Type B pancreatic cell (in vitro differentiated cells): ENCODE data around the gene CGB5. TPM values are rescaled to one million over a fixed set of nuclear protein-coding genes. Genes with fewer than 3 reads are reported as not detected.

ENCODE experiments used
- DNase-seq: peaks from one replicate; pipeline ENCODE4 v3.0.0; 2021; ENCODE audit warnings: mixed read lengths; ENCODE audit not compliant: unreplicated experiment; ENCODE audit errors: extremely low spot score
- H3K27ac Mint-ChIP-seq: 2 replicates; pipeline ENCODE4 v1.8.0; 2021; ENCODE audit warnings: mild to moderate bottlenecking, mixed read lengths
- H3K27me3 Mint-ChIP-seq: 2 replicates; pipeline ENCODE4 v1.8.0; 2021; ENCODE audit warnings: mixed read lengths
- H3K36me3 Mint-ChIP-seq: 2 replicates; pipeline ENCODE4 v1.8.0; 2021; ENCODE audit warnings: mixed read lengths
- H3K4me1 Mint-ChIP-seq: one replicate; pipeline ENCODE4 v1.8.0; 2021; ENCODE audit warnings: mixed read lengths; ENCODE audit not compliant: unreplicated experiment
- H3K4me3 Mint-ChIP-seq: 2 replicates; pipeline ENCODE4 v1.8.0; 2021; ENCODE audit warnings: mild to moderate bottlenecking, mixed read lengths
- H3K9me3 Mint-ChIP-seq: 2 replicates; pipeline ENCODE4 v1.8.0; 2021; ENCODE audit warnings: mixed read lengths
- CTCF ChIP-seq: fragments of 200-600 bp; sonication (generic); conservative IDR thresholded peaks from 2 replicates; pipeline ENCODE4 v1.5.0; 2021; ENCODE audit warnings: antibody characterized with exemption, mild to moderate bottlenecking
- total RNA-seq: library from RNA; stranded (reverse); gene quantifications from 2 replicates; pipeline ENCODE4 v1.2.1, GENCODE V29; 2021; ENCODE audit warnings: low replicate concordance

The CGB5 gene
- total RNA-seq, 1 donor from 2014 or later = not detected

DNA sequence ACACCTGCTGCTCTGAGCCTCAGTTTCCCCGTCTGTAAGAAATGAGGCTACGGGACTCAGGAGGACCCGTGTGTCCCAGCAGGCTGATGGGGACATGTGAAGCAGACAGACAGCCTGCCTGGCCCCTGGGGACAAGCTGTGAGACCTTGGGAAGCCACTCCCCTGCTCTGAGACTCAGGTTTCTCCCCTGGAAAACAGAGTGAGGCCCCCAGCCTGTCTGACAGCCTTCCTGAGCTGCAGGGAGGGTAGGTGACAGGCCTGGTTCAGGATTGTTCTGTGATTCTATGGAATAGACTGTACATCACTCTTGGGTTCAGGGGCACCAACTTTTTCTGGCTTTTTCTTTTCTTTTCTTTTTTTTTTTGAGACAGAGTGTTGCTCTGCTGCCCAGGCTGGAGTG is 23.9 kb downstream of the CGB5 start:
- no peak for TF ChIP-seq CTCF
- H3K9me3 Mint-ChIP-seq = peaks cover 10% of the 10 kb centered on the region
- H3K4me3 Mint-ChIP-seq = no peak overlapping the region
- DNase-seq = no peak
- peak overlapping the region; percentile 4 for H3K27ac Mint-ChIP-seq
- H3K4me1 Mint-ChIP-seq = peaks cover 20% of the 10 kb centered on the region
- peaks cover 58% of the 10 kb centered on the region for H3K27me3 Mint-ChIP-seq
- no peaks in the 10 kb centered on the region for H3K36me3 Mint-ChIP-seq

- DNase-seq = no peak
- H3K4me1 Mint-ChIP-seq = peaks cover 30% of the 10 kb centered on the region
- peaks cover 10% of the 10 kb centered on the region for H3K9me3 Mint-ChIP-seq
- no peak overlapping the region for H3K4me3 Mint-ChIP-seq
- H3K36me3 Mint-ChIP-seq = no peaks in the 10 kb centered on the region
- H3K27me3 Mint-ChIP-seq = peaks cover 73% of the 10 kb centered on the region
- TF ChIP-seq CTCF = no peak
- no peak overlapping the region for H3K27ac Mint-ChIP-seq
These were observed 25.4 kb downstream of the CGB5 start for GRCh38 chr19:49069026-49069425.

GRCh38 chr19:49070416-49070815 is 26.8 kb downstream of the CGB5 start:
- peaks cover 10% of the 10 kb centered on the region for H3K9me3 Mint-ChIP-seq
- no peak for TF ChIP-seq CTCF
- DNase-seq = no peak
- peaks cover 80% of the 10 kb centered on the region for H3K27me3 Mint-ChIP-seq
- no peaks in the 10 kb centered on the region for H3K36me3 Mint-ChIP-seq
- no peak overlapping the region for H3K4me3 Mint-ChIP-seq
- H3K4me1 Mint-ChIP-seq = peaks cover 29% of the 10 kb centered on the region
- no peak overlapping the region for H3K27ac Mint-ChIP-seq

DNA sequence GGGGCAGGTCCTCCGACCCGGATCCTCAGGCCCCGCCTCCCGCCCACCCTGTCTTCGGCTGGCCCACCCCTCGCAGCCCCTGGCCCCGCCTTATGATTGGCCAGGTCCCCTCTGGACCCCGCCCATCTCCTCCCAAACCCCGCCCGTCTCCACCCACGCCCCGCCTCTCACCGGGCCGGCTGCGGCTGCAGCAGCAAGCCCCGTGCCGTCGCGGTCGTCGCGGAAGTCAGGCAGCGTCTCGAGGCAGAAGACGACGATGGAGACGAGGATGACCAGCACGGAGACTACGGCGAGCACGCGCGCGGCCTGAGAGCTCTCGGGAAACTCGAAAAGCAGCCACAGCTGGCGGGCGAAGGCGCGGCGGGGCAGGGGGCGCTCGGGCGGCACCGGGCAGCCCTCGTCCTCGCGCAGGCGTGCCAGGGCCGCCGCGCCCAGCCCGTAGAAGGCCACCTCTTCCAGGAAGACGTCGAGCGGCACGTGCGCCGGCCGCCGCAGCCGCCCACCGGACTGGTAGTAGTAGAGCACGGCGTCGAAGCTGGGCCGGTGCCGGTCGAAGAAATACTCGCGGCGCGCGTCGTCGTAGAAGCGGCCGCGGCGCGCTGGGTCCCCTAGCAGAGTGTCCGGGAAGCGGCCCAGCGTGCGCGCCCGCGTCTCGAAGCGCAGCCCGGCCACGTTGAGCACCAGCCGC is 28.4 kb downstream of the CGB5 start:
- Mint-ChIP-seq H3K9me3 (peaks cover 10% of the 10 kb centered on the region), H3K4me3 (peak overlapping the region; percentile 47), H3K36me3 (no peaks in the 10 kb centered on the region), H3K27ac (no peak overlapping the region), H3K27me3 (peaks cover 68% of the 10 kb centered on the region), H3K4me1 (peaks cover 16% of the 10 kb centered on the region)
- no peak for TF ChIP-seq CTCF
- DNase-seq = no peak

- H3K27me3 Mint-ChIP-seq = peaks cover 55% of the 10 kb centered on the region
- TF ChIP-seq CTCF = peak; percentile 36
- DNase-seq = no peak
- H3K27ac Mint-ChIP-seq = peak overlapping the region; percentile 22
- peaks cover 10% of the 10 kb centered on the region for H3K4me1 Mint-ChIP-seq
- peak overlapping the region; percentile 67 for H3K4me3 Mint-ChIP-seq
- H3K36me3 Mint-ChIP-seq = no peaks in the 10 kb centered on the region
- H3K9me3 Mint-ChIP-seq = peaks cover 10% of the 10 kb centered on the region
These were observed 30.1 kb downstream of the CGB5 start for GRCh38 chr19:49073514-49074378.
